ENCODE results near the gene ADGRE2.
"Not testable (repeated sequence)": the region's sequence is repeated elsewhere in the genome, so short reads cannot be mapped to it uniquely, and the experiment has no call there.

ADGRE2 gene

GRCh38 chr19:14777645-14778044, 715 bp downstream of the ADGRE2 start:
- DNase-seq = not testable (repeated sequence)

- no peak for DNase-seq
These were observed 2.3 kb downstream of the ADGRE2 start for GRCh38 chr19:14775869-14776586.

- not testable (repeated sequence) for DNase-seq
These were observed 3.0 kb downstream of the ADGRE2 start for GRCh38 chr19:14775326-14775725.

DNA sequence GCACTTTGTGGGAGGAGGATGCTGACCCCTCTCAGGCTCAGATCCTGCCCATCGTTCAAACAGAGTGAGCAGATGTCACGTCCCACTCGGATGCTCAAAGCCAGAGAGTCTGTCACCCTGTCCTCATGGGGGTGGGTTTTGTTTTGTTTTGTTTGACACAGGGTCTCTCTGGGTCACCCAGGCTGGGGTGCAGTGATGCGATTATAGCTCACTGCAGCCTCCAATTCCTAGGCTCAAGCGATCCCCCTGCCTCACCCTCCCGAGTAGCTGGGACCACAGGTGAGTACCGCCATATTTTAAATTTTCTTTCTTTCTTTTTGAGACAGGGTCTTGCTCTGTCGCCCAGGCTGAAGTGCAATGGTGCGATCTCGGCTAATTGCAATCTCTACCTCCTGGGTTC, 4.0 kb downstream of the ADGRE2 start:
- no peak for DNase-seq

GRCh38 chr19:14773722-14774121, 4.6 kb downstream of the ADGRE2 start:
- not testable (repeated sequence) for DNase-seq

- no peak for DNase-seq
These were observed 5.4 kb downstream of the ADGRE2 start for GRCh38 chr19:14772995-14773394.

GRCh38 chr19:14772467-14772866, 5.9 kb downstream of the ADGRE2 start:
- DNase-seq = no peak

- DNase-seq = no peak
These were observed 7.2 kb downstream of the ADGRE2 start for GRCh38 chr19:14770944-14771839.

- DNase-seq = no peak
These were observed 8.2 kb downstream of the ADGRE2 start for GRCh38 chr19:14770136-14770535.

DNA sequence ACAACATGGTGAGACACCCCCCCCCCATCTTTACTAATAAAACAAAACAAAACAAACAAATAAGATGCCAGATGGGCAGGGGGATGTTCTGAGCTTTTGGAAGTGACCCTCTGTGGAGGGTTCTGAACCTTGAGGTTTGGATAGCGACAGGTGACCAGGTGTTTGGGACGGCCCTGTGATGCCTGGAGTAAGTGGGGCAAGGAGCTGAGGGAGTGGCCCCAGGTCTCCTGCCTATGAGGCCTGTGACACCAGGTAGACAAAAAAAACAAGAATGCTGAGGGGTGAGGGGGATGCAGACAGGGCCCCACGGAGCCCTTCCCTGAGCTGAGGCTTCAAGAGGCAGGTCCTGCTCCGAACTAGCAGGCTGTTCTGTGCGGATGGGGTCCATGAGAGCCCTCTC, 9.2 kb downstream of the ADGRE2 start:
- DNase-seq = no peak

GRCh38 chr19:14768001-14768400, 10.4 kb downstream of the ADGRE2 start:
- no peak for DNase-seq

DNA sequence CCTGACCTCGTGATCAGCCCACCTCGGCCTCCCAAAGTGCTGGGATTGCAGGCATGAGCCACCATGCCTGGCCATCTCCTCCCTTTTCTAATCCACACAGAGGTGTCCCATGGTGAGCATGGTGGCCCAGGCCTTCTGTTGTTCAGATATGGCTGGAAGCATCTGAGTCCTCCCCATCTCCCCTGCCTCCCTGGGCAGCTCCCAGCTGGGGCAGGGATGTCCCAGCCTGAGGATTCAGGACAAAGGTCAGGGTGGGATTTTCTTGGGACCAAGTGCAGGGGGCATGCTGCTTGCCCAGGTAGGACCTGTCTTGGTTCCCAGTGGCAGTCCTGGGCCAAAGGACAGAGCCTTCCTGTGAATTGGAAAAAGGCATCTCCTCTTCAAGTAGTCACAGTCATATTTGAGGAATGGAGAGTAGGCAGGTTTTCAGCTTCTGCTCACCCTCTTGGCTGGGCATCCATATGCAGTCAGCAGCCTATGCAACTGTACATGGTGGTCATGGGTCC, 10.8 kb downstream of the ADGRE2 start:
- DNase-seq = no peak

DNA sequence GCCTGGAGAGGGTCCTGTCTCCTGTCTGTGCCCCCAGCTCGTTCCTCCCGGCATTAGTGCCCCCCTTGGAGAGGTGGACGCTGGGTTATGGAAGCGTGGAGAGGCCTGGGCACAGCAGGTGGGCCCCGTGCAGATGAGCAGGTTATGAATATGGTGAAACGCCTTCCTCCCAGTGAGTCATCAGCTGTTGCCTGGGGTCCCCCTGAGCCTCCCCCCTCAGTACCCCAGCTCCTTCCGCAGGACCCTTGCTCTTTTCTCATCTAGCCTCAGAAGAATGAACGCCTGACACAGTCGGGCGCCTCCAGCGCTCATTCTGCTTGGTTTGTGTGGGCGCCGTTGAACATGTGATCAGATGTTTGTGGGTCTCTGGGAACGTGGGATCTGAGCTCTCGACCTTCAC, 12.5 kb downstream of the ADGRE2 start:
- not testable (repeated sequence) for DNase-seq

GRCh38 chr19:14765403-14765802, 13.0 kb downstream of the ADGRE2 start:
- not testable (repeated sequence) for DNase-seq

GRCh38 chr19:14764401-14764800, 14.0 kb downstream of the ADGRE2 start:
- DNase-seq = no peak

DNA sequence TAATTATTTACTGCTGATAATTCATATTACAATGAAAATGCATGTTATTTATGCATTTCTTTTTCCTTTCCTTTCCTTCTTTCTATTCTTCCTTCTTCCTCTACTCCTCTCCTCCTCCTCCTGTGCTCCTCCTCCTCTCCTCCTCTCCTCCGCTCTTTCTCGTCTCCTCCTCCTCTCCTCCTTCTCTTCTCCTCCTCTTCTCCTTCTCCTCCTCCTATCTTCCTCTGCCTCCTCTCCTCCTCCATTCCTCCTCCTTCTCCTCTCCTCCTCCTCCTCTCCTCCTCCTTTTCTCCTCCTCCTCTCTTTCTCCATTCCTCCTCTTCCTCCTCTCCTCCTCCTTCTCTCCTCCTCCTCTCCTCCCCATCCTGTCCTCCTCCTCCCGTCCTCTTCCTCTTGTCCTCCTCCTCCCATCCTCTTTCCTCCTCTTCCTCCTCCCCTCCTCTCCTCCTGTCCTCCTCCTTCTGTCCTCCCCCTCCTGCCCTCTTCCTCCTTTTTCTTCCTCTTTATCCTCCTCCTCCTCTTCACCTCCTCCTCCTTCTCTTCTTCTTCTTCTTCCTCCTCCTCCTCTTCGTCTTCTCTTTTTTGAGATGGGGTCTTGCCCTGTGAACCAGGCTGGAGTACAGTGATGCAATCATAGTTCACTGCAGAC, 14.7 kb downstream of the ADGRE2 start:
- DNase-seq = no peak

- no peak for DNase-seq
These were observed 16.2 kb downstream of the ADGRE2 start for GRCh38 chr19:14762111-14762510.

- no peak for DNase-seq
These were observed 16.8 kb downstream of the ADGRE2 start for GRCh38 chr19:14761607-14762006.

DNA sequence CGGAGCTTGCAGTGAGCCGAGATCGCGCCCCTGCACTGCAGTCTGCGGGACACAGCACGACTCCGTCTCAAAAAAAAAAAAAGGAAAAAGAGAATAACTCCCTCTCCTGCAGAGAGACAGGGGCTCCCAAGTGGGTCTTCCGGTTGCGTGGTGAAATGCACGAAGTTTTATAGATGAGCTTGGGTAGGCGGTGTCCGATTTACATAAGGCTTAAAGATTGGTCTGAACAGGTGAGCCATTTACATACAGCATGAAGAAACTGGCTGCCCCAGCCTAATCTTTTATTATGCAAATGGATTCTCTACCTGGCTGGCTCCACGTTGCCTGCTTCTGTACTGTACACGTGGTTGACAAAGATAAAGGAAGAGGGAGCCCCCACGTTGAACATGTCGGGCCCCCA, 19.5 kb downstream of the ADGRE2 start:
- DNase-seq = no peak

GRCh38 chr19:14748601-14749000, 29.8 kb downstream of the ADGRE2 start:
- DNase-seq = no peak

DNA sequence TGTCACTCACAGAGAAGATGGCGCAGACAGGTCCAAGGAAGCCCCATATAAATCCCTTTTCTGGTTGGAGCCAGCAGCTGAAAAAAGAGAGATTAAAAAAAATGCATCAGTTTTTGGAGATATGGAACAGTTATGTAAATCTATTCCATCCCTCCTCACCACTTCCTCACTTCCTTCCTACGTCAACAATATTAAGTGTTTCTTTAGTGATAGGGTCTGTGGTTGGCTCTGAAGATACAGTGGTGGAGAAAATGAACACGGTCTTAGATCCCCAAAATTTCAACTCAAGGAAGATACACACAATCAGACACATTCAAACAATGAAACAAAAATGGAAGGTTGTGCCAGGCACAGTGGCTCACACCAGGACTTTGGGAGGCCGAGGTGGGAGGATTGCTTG, 31.5 kb downstream of the ADGRE2 start:
- DNase-seq = no peak

GRCh38 chr19:14735915-14736314, 42.4 kb downstream of the ADGRE2 start:
- no peak for DNase-seq

DNA sequence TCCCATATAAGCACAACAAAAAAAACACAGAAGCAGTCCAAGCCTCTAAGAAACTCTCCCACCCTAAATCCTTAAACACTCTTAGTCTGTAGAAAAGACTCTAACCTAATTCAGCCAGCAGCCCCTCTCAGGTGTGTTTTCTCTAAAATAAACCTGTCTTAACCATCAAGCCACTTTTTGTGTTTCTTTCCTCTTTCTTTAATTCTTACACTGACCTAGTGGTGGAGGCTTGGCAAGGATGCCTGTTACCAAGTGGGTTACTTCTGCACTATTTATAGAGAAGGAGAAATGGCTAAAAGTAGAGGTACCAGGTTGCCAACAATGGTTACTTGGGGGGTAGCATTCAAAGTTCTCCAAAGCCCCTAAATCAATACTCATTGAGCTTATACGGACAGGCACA, 44.8 kb downstream of the ADGRE2 start:
- no peak for DNase-seq
